ENCODE measurements around the gene PI4KA.
"Not testable (repeated sequence)": the region's sequence is repeated elsewhere in the genome, so short reads cannot be mapped to it uniquely, and the experiment has no call there.

DNA sequence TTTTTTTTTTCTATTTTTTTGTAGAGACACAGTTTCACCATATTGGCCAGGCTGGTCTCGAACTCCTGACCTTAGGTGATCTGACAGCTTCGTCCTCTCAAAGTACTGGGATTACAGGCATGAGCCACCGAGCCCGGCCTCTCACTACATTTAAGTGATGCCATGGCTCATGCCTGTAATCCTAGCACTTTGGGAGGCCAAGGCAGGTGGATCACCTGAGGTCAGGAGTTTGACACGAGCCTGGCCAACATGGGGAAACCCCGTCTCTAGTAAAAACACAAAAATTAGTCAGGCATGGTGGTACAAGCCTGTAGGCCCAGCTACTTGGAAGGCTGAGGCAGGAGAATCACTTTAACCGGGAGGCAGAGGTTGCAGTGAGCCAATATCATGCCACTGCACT is 165.7 kb downstream of the PI4KA start:
- not testable (repeated sequence) for TF ChIP-seq POLR2AphosphoS5 (IDR thresholded peaks at IDR 0.05; ENCODE audit: low read depth, low read length); FOXJ3 (CRISPR knock-in tag; IDR thresholded peaks at IDR 0.05); RCOR1 (IDR thresholded peaks at IDR 0.05; ENCODE audit: low read length)
- TF ChIP-seq, protein P1, sequence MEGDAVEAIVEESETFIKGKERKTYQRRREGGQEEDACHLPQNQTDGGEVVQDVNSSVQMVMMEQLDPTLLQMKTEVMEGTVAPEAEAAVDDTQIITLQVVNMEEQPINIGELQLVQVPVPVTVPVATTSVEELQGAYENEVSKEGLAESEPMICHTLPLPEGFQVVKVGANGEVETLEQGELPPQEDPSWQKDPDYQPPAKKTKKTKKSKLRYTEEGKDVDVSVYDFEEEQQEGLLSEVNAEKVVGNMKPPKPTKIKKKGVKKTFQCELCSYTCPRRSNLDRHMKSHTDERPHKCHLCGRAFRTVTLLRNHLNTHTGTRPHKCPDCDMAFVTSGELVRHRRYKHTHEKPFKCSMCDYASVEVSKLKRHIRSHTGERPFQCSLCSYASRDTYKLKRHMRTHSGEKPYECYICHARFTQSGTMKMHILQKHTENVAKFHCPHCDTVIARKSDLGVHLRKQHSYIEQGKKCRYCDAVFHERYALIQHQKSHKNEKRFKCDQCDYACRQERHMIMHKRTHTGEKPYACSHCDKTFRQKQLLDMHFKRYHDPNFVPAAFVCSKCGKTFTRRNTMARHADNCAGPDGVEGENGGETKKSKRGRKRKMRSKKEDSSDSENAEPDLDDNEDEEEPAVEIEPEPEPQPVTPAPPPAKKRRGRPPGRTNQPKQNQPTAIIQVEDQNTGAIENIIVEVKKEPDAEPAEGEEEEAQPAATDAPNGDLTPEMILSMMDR (IDR thresholded peaks at IDR 0.05), result not testable (repeated sequence)
- TF ChIP-seq, protein P2, sequence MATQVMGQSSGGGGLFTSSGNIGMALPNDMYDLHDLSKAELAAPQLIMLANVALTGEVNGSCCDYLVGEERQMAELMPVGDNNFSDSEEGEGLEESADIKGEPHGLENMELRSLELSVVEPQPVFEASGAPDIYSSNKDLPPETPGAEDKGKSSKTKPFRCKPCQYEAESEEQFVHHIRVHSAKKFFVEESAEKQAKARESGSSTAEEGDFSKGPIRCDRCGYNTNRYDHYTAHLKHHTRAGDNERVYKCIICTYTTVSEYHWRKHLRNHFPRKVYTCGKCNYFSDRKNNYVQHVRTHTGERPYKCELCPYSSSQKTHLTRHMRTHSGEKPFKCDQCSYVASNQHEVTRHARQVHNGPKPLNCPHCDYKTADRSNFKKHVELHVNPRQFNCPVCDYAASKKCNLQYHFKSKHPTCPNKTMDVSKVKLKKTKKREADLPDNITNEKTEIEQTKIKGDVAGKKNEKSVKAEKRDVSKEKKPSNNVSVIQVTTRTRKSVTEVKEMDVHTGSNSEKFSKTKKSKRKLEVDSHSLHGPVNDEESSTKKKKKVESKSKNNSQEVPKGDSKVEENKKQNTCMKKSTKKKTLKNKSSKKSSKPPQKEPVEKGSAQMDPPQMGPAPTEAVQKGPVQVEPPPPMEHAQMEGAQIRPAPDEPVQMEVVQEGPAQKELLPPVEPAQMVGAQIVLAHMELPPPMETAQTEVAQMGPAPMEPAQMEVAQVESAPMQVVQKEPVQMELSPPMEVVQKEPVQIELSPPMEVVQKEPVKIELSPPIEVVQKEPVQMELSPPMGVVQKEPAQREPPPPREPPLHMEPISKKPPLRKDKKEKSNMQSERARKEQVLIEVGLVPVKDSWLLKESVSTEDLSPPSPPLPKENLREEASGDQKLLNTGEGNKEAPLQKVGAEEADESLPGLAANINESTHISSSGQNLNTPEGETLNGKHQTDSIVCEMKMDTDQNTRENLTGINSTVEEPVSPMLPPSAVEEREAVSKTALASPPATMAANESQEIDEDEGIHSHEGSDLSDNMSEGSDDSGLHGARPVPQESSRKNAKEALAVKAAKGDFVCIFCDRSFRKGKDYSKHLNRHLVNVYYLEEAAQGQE (IDR thresholded peaks at IDR 0.05; ENCODE audit: low read depth, low read length), result not testable (repeated sequence)

Measured in SK-N-SH (cell line).